ENCODE data around the gene CDCA4. TPM values are rescaled to one million over a fixed set of nuclear protein-coding genes. Genes with fewer than 3 reads are reported as not detected.

Gene CDCA4
- total RNA-seq, 1 donor from 2014 or later, result 29.7 TPM

DNA sequence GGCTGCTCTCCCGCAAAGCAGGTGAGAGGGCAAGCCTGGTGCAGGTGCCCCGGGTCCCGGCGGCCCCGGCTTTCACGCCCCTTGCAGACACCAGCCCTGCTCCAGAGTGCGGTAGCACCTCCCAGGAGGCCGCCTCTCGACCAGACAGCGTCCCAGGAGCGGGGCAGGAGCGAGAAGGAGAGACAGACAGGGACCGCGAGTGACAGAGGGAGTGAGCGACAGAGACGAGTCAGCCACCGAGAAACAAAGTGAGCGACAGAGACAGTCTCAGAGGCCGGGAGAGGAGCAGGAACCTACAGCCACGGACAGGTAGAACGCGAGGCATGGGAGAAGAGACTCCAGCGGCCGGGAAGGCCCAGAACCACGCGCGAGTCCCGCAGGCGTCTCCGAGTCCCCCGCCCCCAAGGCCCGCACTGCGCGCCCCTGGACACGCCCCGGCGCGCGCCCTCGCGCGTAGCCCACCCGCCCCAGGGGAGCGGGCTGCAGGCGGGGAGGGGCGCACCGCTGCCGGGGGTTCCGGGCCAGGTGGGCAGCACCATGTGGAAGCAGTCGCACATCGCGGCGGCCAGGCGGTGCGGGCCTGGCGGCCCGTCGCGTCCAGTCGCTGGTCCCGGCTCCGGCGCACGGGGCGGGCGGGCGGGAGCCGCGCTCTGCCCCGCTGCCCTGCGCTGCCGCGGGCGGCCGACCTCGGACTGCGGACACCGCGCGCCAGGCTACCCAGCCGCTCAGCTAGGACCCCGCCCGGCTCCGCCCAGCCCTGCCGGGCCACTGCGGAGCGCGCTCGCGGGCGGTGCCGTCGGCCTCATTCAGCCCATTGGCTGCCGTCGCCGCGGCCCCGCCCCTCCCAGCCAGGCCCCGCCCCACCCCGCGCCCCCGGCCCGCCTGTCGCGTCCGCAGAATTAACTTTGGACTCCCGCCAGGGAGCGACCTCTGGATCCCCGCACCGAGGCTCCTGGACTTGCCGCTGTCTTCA is 42.9 kb downstream of the CDCA4 start, which contains the start of gene AHNAK2:
Gene AHNAK2, minus strand, starts transcription at position 694 of the 973 bp plus-strand sequence. Its CDS starts 137 bp downstream, at position 557.
- no peak within 1 kb of the TSS for H3K27ac Mint-ChIP-seq
- no peaks in the 10 kb centered on the region for H3K36me3 Mint-ChIP-seq
- peaks cover 22% of the 10 kb centered on the region for H3K27me3 Mint-ChIP-seq
- peak within 1 kb of the TSS; percentile 90 for H3K4me3 Mint-ChIP-seq
- H3K4me1 Mint-ChIP-seq (ENCODE audit: unreplicated experiment), result peaks cover 4% of the 10 kb centered on the region
- TF ChIP-seq, protein P1, sequence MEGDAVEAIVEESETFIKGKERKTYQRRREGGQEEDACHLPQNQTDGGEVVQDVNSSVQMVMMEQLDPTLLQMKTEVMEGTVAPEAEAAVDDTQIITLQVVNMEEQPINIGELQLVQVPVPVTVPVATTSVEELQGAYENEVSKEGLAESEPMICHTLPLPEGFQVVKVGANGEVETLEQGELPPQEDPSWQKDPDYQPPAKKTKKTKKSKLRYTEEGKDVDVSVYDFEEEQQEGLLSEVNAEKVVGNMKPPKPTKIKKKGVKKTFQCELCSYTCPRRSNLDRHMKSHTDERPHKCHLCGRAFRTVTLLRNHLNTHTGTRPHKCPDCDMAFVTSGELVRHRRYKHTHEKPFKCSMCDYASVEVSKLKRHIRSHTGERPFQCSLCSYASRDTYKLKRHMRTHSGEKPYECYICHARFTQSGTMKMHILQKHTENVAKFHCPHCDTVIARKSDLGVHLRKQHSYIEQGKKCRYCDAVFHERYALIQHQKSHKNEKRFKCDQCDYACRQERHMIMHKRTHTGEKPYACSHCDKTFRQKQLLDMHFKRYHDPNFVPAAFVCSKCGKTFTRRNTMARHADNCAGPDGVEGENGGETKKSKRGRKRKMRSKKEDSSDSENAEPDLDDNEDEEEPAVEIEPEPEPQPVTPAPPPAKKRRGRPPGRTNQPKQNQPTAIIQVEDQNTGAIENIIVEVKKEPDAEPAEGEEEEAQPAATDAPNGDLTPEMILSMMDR (conservative IDR thresholded peaks at IDR 0.05), result no peak
- DNase-seq (ENCODE audit: extremely low spot score, unreplicated experiment), result no peak
- H3K9me3 Mint-ChIP-seq, result no peaks in the 10 kb centered on the region

GRCh38 chr14:104977008-104977680 is 43.7 kb downstream of the CDCA4 start:
- Mint-ChIP-seq H3K4me1 (ENCODE audit: unreplicated experiment) (peaks cover 4% of the 10 kb centered on the region), H3K27me3 (peaks cover 22% of the 10 kb centered on the region), H3K36me3 (no peaks in the 10 kb centered on the region), H3K9me3 (no peaks in the 10 kb centered on the region), H3K4me3 (peak overlapping the region; percentile 90), H3K27ac (no peak overlapping the region)
- TF ChIP-seq, protein P1 (conservative IDR thresholded peaks at IDR 0.05), result no peak
- DNase-seq (ENCODE audit: extremely low spot score, unreplicated experiment), result no peak

- peak overlapping the region; percentile 86 for H3K4me3 Mint-ChIP-seq
- H3K36me3 Mint-ChIP-seq, result no peaks in the 10 kb centered on the region
- H3K4me1 Mint-ChIP-seq (ENCODE audit: unreplicated experiment), result peaks cover 4% of the 10 kb centered on the region
- H3K27me3 Mint-ChIP-seq, result peaks cover 22% of the 10 kb centered on the region
- peak overlapping the region; percentile 83 for H3K27ac Mint-ChIP-seq
- no peaks in the 10 kb centered on the region for H3K9me3 Mint-ChIP-seq
- TF ChIP-seq, protein P1 (conservative IDR thresholded peaks at IDR 0.05), result peak; percentile 94
- DNase-seq (ENCODE audit: extremely low spot score, unreplicated experiment), result peak; percentile 87
These were observed 44.5 kb downstream of the CDCA4 start for GRCh38 chr14:104976198-104977007.

DNA sequence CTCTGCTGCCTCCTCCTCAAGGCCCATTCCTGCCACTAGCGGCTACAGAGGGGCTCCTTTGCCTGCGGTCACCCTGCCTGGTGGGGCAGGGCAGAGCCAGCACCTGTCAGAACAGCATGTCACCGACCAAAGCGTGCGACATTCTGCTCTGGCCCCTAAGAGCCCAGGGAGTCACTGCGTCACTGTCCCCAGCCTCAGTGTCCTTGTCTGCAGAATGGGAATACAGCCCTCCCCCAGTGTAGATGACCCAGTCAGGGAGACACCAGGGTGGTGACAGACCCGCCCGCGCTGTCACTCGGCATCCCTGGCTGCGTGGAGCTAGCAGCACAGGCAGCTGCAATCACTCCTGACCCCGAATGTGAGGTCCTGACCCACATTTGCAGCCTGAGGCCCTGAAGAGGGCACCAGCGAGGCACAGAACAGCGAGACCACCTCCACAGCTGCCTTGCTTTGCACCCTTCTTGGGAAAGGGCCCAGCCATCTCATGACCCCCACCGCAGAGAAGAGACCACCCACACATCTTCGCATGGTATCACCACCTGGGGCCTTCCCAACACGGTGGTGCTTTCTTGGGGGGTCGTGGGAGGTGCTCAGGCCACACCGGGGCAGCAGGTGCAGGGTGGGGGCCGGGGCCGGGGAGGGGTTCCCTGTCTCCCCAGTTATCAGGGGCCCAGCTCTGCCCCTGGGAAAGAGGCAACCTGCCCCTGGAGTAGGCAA is 45.2 kb downstream of the CDCA4 start:
- H3K4me3 Mint-ChIP-seq, result peak overlapping the region; percentile 20
- no peak for DNase-seq (ENCODE audit: extremely low spot score, unreplicated experiment)
- peaks cover 22% of the 10 kb centered on the region for H3K27me3 Mint-ChIP-seq
- H3K4me1 Mint-ChIP-seq (ENCODE audit: unreplicated experiment), result peaks cover 4% of the 10 kb centered on the region
- no peaks in the 10 kb centered on the region for H3K9me3 Mint-ChIP-seq
- H3K36me3 Mint-ChIP-seq, result no peaks in the 10 kb centered on the region
- peak overlapping the region; percentile 83 for H3K27ac Mint-ChIP-seq
- TF ChIP-seq, protein P1 (conservative IDR thresholded peaks at IDR 0.05), result no peak
